CD4-positive, alpha-beta T cell (primary cell): ENCODE measurements around the gene TRAPPC2L. TPM values are rescaled to one million over a fixed set of nuclear protein-coding genes. Genes with fewer than 3 reads are reported as not detected.

Source experiments
- ATAC-seq: fragments of 200-7000 bp; cut with Tn5 transposase; one replicate; pipeline ENCODE4 v1.10.0; 2022; ENCODE audit warnings: mild to moderate bottlenecking; ENCODE audit not compliant: poor library complexity
- CTCF ChIA-PET: fragments of 350-600 bp; sonication (Branson Sonifier 250); formaldehyde crosslinking; loops from one replicate; lab custom pipeline; 2021; ENCODE audit warnings: antibody characterized with exemption, inconsistent platforms; lab: Charles Lee
- POLR2A ChIA-PET: fragments of 350-600 bp; sonication (Branson Sonifier 250); formaldehyde crosslinking; loops from one replicate; lab custom pipeline; 2021; ENCODE audit warnings: antibody characterized with exemption, inconsistent platforms; lab: Charles Lee
- DNase-seq, 14 experiments: peaks; one replicate each; pipeline ENCODE4 v3.0.0-alpha.2; 2013 to 2020; ENCODE audit warnings: mixed read lengths in 2 of 14
- H3K27ac ChIP-seq, 2 donors: one replicate each; pipeline versions ENCODE4 v1.5.1 to v1.7.0; 2013; ENCODE audit warnings: low read length in 2 of 2, low read depth in 1 of 2, mild to moderate bottlenecking in 1 of 2
- H3K27me3 ChIP-seq, 2 experiments: 1 replicate in 1 of 2; 2 replicates in 1 of 2; pipeline versions ENCODE4 v1.6.1 to v1.7.0; 2013; ENCODE audit warnings: low read length in 2 of 2, control low read depth in 1 of 2, mild to moderate bottlenecking in 1 of 2, moderate library complexity in 1 of 2; ENCODE audit not compliant: insufficient read depth in 2 of 2, control insufficient read depth in 1 of 2
- H3K36me3 ChIP-seq: one replicate; pipeline ENCODE4 v1.6.1; 2013; ENCODE audit warnings: low read length, control low read depth; ENCODE audit not compliant: insufficient read depth
- H3K4me1 ChIP-seq: one replicate; pipeline ENCODE4 v1.6.1; 2013; ENCODE audit warnings: low read length, control low read depth; ENCODE audit not compliant: insufficient read depth
- H3K4me3 ChIP-seq: one replicate; pipeline ENCODE4 v1.5.1; 2013; ENCODE audit warnings: mild to moderate bottlenecking, low read length, moderate library complexity
- H3K9me3 ChIP-seq, 2 experiments: 1 replicate in 1 of 2; 2 replicates in 1 of 2; pipeline versions ENCODE4 v1.6.1 to v1.7.0; 2013; ENCODE audit warnings: low read length in 2 of 2, mild to moderate bottlenecking in 2 of 2, control low read depth in 1 of 2, moderate library complexity in 1 of 2; ENCODE audit not compliant: control insufficient read depth in 1 of 2, insufficient read depth in 1 of 2
- H3K27ac Mint-ChIP-seq: one replicate; pipeline ENCODE4 v1.8.0; 2020; ENCODE audit warnings: mixed read lengths
- H3K27me3 Mint-ChIP-seq: one replicate; pipeline ENCODE4 v1.8.0; 2021; ENCODE audit warnings: mixed read lengths
- H3K36me3 Mint-ChIP-seq: one replicate; pipeline ENCODE4 v1.8.0; 2021; ENCODE audit warnings: low read depth, mixed read lengths
- H3K4me1 Mint-ChIP-seq: one replicate; pipeline ENCODE4 v1.8.0; 2021; ENCODE audit warnings: low read depth, mixed read lengths
- H3K4me3 Mint-ChIP-seq: one replicate; pipeline ENCODE4 v1.8.0; 2020; ENCODE audit warnings: mild to moderate bottlenecking, mixed read lengths
- H3K9me3 Mint-ChIP-seq: one replicate; pipeline ENCODE4 v1.8.0; 2020; ENCODE audit warnings: mixed read lengths
- intact Hi-C, 2 experiments: fragments of 100-400 bp; cut with DNase I in 1 of 2; cut with micrococcal nuclease in 1 of 2; formaldehyde crosslinking; loops; one replicate each; pipeline versions ENCODE4 v1.15.1 to v1.9.0; 2023 to 2025; cut with DNase I, micrococcal nuclease
- polyA plus RNA-seq, 2 donors: library from polyadenylated mRNA; unstranded; fragments of 120-200 nt; gene quantifications; one replicate each; pipeline ENCODE4 v1.2.1, GENCODE V29; 2013
- total RNA-seq, 174 experiments: library from RNA in 2 of 174; stranded (reverse) in 2 of 174; gene quantifications; one replicate each; pipeline ENCODE4 v1.2.3 and lab custom pipeline; 2021 to 2026
- TF ChIP-seq, protein P1 (sequence below): fragments of 200-600 bp; IDR thresholded peaks from one replicate; pipeline ENCODE4 v1.8.0; 2022; ENCODE audit warnings: antibody characterized with exemption, mild to moderate bottlenecking

Gene TRAPPC2L, protein sequence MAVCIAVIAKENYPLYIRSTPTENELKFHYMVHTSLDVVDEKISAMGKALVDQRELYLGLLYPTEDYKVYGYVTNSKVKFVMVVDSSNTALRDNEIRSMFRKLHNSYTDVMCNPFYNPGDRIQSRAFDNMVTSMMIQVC
- total RNA-seq = 10 to 100 TPM; 48.0 to 48.2 TPM
- 52.6 TPM for polyA plus RNA-seq (2013, experiment 1 of 2)
- 51.9 TPM for polyA plus RNA-seq (2013, experiment 2 of 2)
- total RNA-seq (lab: John Stamatoyannopoulos, UW) = 20.4 to 65.3 (median 42.2) reads per million in 172 experiments

DNA sequence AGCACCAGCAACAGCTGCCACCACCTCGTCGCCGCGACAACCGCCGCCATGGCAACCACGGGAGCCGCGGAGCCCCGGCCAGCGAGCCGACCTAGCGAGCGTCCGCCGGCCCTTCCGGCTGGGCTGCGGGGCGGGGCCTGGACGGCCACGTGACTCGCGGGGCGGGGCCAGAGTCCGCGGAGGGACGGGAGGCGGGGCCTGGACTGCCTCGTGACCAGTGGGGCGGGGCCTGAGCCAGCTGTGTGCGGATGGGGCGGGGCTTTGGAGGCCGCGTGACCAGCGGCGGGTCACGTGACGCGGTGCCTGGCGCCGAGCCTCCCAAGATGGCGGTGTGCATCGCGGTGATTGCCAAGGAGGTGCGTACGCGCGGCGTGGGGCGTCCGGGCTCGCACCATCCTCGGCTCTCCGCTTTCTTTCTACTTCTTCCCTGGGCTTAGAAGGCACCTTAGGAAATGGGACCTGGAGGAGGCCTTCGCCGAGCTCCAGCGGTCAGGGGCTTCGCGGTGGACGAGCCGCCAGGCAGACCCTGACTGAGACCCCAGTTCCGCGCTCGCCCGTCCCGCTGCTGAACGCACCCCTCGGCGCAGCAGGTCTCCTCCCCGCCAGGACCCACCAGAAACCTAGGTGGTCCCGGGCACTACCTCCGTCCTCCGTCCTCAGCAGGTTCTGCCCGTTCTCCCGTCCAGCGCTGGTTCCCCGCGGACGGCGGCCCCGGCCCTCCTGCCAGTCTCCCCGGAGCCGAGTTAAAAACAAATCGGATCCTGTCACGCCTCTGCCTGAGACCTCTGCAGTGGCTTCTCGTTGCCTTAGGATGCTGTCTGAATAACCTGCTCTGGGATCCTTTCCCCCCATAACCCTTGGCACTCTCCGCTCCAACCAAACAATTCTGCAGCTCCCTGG is at the start of gene TRAPPC2L, which contains the start of gene GALNS:
Gene TRAPPC2L, plus strand, starts transcription at position 300 of the 900 bp plus-strand sequence. Its CDS starts 24 bp downstream, at position 324.
Gene GALNS, minus strand, starts transcription at position 120 of the 900 bp plus-strand sequence. Its CDS starts 70 bp downstream, at position 50.
- Histone ChIP-seq H3K27me3 (no peaks in the 10 kb centered on the region), H3K4me3 (peak within 1 kb of the TSS; percentile 100), H3K9me3 (no peaks in the 10 kb centered on the region), H3K27ac (peak within 1 kb of the TSS; percentile 69 to 74), H3K36me3 (peaks cover 35% of the 10 kb centered on the region), H3K4me1 (peaks cover 47% of the 10 kb centered on the region)
- intact Hi-C loops = loop anchor here (1.0 to 5.0 kb wide), 12 partner anchors 43 to 800 kb away; partner anchors contain the start of genes ZNF778 (in 2 of the 2), CHMP1A (in 1 of the 2), SPATA33 (in 1 of the 2) and ZFPM1 (in 1 of the 2)
- peak within 1 kb of the TSS; percentile 100 for H3K4me3 Mint-ChIP-seq
- ChIA-PET POLR2A (interaction anchor here (0.6 to 3.9 kb wide), 21 partner anchors 11 to 386 kb away, joined by 3 to 67 read pairs (median 5); partner anchors contain the start of genes ACSF3, APRT, CDH15 and MVD), CTCF (interaction anchor here (1.0 to 2.6 kb wide), 9 partner anchors 37 to 1088 kb away, joined by 3 to 19 read pairs (median 5); partner anchors contain the start of genes APRT and ZC3H18)
- no peaks in the 10 kb centered on the region for H3K9me3 Mint-ChIP-seq
- peaks cover 27% of the 10 kb centered on the region for H3K4me1 Mint-ChIP-seq
- H3K36me3 Mint-ChIP-seq = peaks cover 41% of the 10 kb centered on the region
- H3K27ac Mint-ChIP-seq = peak within 1 kb of the TSS; percentile 99
- ATAC-seq (peak; percentile 90), DNase-seq (peak; percentile 97 to 99 (median 98))
- TF ChIP-seq, protein P1, sequence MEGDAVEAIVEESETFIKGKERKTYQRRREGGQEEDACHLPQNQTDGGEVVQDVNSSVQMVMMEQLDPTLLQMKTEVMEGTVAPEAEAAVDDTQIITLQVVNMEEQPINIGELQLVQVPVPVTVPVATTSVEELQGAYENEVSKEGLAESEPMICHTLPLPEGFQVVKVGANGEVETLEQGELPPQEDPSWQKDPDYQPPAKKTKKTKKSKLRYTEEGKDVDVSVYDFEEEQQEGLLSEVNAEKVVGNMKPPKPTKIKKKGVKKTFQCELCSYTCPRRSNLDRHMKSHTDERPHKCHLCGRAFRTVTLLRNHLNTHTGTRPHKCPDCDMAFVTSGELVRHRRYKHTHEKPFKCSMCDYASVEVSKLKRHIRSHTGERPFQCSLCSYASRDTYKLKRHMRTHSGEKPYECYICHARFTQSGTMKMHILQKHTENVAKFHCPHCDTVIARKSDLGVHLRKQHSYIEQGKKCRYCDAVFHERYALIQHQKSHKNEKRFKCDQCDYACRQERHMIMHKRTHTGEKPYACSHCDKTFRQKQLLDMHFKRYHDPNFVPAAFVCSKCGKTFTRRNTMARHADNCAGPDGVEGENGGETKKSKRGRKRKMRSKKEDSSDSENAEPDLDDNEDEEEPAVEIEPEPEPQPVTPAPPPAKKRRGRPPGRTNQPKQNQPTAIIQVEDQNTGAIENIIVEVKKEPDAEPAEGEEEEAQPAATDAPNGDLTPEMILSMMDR = no peak
- H3K27me3 Mint-ChIP-seq = peaks cover 3% of the 10 kb centered on the region

DNA sequence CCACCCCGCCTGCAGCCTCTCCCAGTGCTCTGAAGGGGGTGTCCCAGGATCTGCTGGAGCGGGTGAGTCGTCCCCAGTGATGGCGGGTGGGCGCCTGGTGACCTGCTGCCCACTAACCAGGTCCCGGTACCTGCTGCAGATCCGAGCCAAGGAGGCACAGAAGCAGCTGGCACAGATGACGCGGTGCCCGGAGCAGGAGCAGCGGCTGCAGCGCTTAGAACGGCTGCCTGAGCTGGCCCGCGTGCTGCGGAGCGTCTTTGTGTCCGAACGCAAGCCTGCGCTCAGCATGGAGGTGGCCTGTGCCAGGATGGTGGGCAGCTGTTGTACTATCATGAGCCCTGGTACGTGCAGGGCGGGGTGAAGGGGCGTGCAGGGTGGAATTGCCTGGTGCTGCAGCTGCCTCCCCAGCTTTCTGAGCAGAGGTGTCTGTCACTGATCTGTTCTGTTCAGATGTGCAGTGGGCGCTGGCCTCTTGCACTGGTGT is 49.7 kb upstream of the TRAPPC2L start:
- DNase-seq (peak in 1 of 14 experiments; percentile 33), ATAC-seq (no peak)
- Mint-ChIP-seq H3K27me3 (no peaks in the 10 kb centered on the region), H3K4me1 (peaks cover 10% of the 10 kb centered on the region), H3K9me3 (no peaks in the 10 kb centered on the region), H3K36me3 (peaks cover 8% of the 10 kb centered on the region), H3K4me3 (no peak overlapping the region), H3K27ac (no peak overlapping the region)
- TF ChIP-seq, protein P1 = no peak
- Histone ChIP-seq H3K27ac (no peak overlapping the region), H3K4me3 (no peak overlapping the region), H3K4me1 (peaks cover 40% of the 10 kb centered on the region), H3K27me3 (no peaks in the 10 kb centered on the region), H3K36me3 (peaks cover 23% of the 10 kb centered on the region), H3K9me3 (no peaks in the 10 kb centered on the region)
- POLR2A ChIA-PET = interaction anchor here (0.8 to 2.4 kb wide), 2 partner anchors 12 to 62 kb away, joined by 3 to 6 read pairs; no protein-coding TSS in a partner anchor
- intact Hi-C loops = no loop called here
- CTCF ChIA-PET = interaction anchor here (1.4 kb wide), 1 partner anchor 26 kb away, joined by 3 read pairs; no protein-coding TSS in a partner anchor
